GM19324 (cell line): ENCODE results near the gene DNASE1L1.

Experiments
- ATAC-seq: cut with Tn5 transposase; IDR thresholded peaks from one replicate; pipeline ENCODE4 v1.9.1; 2021; ENCODE audit warnings: mild to moderate bottlenecking, moderate library complexity; ENCODE audit not compliant: unreplicated experiment, low FRiP score

DNASE1L1 gene

GRCh38 chrX:154409222-154409871, at the start of gene DNASE1L1:
Gene DNASE1L1 (minus strand): TSS chrX:154409254. CDS start chrX:154405568, 3,686 bp downstream.
- ATAC-seq, result no peak

- ATAC-seq, result peak; percentile 67
Measured at GRCh38 chrX:154458116-154458953, 49.3 kb upstream of the DNASE1L1 start, which contains the start of gene PLXNA3. Gene PLXNA3 (plus strand): TSS chrX:154458281. CDS start chrX:154460184, 1,903 bp downstream.

- ATAC-seq, result peak; percentile 50
Measured at GRCh38 chrX:154457491-154458115, 48.5 kb upstream of the DNASE1L1 start.

GRCh38 chrX:154452823-154453222, 43.8 kb upstream of the DNASE1L1 start:
- no peak for ATAC-seq

- no peak for ATAC-seq
Measured at GRCh38 chrX:154450312-154450711, 41.3 kb upstream of the DNASE1L1 start.

GRCh38 chrX:154449618-154450017, 40.6 kb upstream of the DNASE1L1 start:
- no peak for ATAC-seq

- no peak for ATAC-seq
Measured at GRCh38 chrX:154448484-154448883, 39.4 kb upstream of the DNASE1L1 start.

GRCh38 chrX:154446430-154446829, 37.4 kb upstream of the DNASE1L1 start:
- no peak for ATAC-seq

GRCh38 chrX:154445776-154446175, 36.7 kb upstream of the DNASE1L1 start:
- ATAC-seq, result no peak

- ATAC-seq, result no peak
Measured at GRCh38 chrX:154444755-154445246, 35.7 kb upstream of the DNASE1L1 start.

GRCh38 chrX:154443992-154444754, 35.1 kb upstream of the DNASE1L1 start, which contains the start of gene FAM50A:
Gene FAM50A (plus strand): TSS chrX:154444141. CDS start chrX:154444236, 95 bp downstream.
- ATAC-seq, result peak; percentile 76

GRCh38 chrX:154443479-154443910, 34.4 kb upstream of the DNASE1L1 start:
- no peak for ATAC-seq

GRCh38 chrX:154441984-154442707, 33.1 kb upstream of the DNASE1L1 start:
- no peak for ATAC-seq

GRCh38 chrX:154441564-154441963, 32.5 kb upstream of the DNASE1L1 start:
- ATAC-seq, result no peak

- ATAC-seq, result no peak
Measured at GRCh38 chrX:154440623-154441357, 31.7 kb upstream of the DNASE1L1 start.

GRCh38 chrX:154439841-154440240, 30.8 kb upstream of the DNASE1L1 start:
- no peak for ATAC-seq

GRCh38 chrX:154437971-154438893, 29.2 kb upstream of the DNASE1L1 start:
- ATAC-seq, result no peak
